ENCODE data around the gene HSP90AA1. TPM values are rescaled to one million over a fixed set of nuclear protein-coding genes. Genes with fewer than 3 reads are reported as not detected.
"Not testable (repeated sequence)": the region's sequence is repeated elsewhere in the genome, so short reads cannot be mapped to it uniquely, and the experiment has no call there.

HSP90AA1 gene
- total RNA-seq, 4 donors from 2014 or later, result 185 to 396 (median 265) TPM

DNA sequence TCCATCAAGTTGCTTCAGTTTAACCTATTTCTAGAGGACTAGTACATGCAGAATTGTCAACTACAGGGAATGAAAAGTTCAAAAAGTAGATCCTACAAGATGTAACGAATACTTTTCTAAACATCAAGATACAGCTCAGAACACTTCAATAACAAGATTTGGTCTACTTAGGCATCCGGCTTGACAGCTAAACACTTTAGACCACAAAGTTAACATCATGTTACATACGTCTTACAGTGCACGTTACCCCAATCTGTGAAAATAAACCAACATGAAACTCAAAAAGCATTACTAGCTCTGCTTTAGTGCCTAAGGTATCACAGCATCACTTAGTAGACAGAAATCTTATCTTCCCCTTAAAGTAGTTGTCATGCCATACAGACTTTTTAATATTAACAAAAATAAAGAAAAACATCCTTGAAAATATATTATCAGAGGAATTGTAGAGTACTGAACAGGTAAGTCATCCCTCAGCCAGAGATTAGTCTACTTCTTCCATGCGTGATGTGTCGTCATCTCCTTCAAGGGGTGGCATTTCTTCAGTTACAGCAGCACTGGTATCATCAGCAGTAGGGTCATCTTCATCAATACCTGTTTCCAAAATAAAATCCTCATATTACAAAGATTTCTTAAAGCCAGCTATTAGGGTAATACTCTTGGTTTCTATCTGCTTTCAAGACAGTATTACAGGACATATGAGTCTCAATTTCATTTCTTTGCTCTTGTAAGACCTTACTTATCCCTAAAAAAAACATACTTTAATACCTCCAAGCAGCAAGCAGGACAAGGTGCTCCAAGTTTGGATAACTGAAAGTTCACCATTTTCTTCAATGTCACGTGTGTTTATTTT is 5.4 kb downstream of the HSP90AA1 start:
- 86 to 87% methylated on average over 7 of the region's 7 CpGs for WGBS, 2 donors
- Histone ChIP-seq H3K4me1 (peaks cover 0 to 42% (median 30%) of the 10 kb centered on the region in 4 donors), H3K36me3 (peaks cover 0 to 87% (median 36%) of the 10 kb centered on the region in 3 donors), H3K9me3 (no peaks in the 10 kb centered on the region), H3K27ac (no peak overlapping the region), H3K27me3 (no peaks in the 10 kb centered on the region), H3K4me3 (no peak overlapping the region)
- DNase-seq (ENCODE audit: low spot score in 2 of 2), result no peak
- TF ChIP-seq POLR2A (IDR thresholded peaks at IDR 0.05), result no peak
- TF ChIP-seq EP300 (IDR thresholded peaks at IDR 0.05), result no peak
- TF ChIP-seq, protein P1, sequence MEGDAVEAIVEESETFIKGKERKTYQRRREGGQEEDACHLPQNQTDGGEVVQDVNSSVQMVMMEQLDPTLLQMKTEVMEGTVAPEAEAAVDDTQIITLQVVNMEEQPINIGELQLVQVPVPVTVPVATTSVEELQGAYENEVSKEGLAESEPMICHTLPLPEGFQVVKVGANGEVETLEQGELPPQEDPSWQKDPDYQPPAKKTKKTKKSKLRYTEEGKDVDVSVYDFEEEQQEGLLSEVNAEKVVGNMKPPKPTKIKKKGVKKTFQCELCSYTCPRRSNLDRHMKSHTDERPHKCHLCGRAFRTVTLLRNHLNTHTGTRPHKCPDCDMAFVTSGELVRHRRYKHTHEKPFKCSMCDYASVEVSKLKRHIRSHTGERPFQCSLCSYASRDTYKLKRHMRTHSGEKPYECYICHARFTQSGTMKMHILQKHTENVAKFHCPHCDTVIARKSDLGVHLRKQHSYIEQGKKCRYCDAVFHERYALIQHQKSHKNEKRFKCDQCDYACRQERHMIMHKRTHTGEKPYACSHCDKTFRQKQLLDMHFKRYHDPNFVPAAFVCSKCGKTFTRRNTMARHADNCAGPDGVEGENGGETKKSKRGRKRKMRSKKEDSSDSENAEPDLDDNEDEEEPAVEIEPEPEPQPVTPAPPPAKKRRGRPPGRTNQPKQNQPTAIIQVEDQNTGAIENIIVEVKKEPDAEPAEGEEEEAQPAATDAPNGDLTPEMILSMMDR (IDR thresholded peaks at IDR 0.05), result no peak

DNA sequence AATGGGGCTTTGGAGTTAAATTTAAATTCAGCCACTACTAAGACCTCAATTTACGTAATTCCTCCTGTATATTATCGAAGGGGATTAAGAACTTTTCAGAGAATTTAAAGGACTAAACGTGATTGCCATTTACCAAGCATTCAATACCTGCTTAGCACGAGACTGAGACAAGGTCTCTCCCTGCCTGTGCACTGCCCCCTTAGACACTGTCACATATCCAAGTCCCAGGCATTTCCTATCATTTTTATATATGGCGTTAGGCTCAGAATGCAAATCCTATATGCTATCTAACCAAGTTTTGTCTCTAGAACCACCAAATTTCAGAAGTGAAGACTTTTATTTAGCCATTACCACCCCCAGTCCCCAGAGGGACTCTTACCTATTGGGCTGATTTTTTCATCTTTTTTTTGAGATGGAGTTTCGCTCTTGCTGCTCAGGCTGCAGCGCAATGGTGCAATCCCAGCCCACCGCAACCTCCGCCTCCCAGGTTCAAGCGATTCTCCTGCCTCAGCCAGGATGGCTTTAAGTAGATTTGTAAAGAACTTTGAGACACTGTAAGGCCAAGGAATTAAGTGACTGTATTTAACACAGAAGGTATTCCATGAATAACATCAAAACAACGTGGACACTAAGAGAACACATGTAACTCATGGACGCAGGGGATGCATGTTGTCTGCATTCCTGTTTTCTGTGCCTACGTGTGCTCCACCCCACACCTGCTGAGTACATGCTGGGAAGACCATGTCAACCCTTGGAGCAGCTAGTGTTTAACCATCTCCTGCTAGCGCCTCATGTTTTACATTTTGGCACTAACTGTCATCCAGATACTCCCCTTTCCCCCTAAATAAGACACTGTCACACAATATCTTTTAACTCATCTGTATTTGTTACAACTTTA is 6.4 kb downstream of the HSP90AA1 start:
- no peaks in the 10 kb centered on the region for H3K27me3 ChIP-seq
- TF ChIP-seq EP300 (IDR thresholded peaks at IDR 0.05), result no peak
- no peak for TF ChIP-seq POLR2A (IDR thresholded peaks at IDR 0.05)
- TF ChIP-seq, protein P1 (IDR thresholded peaks at IDR 0.05), result no peak
- no peaks in the 10 kb centered on the region for H3K9me3 ChIP-seq
- DNase-seq (ENCODE audit: low spot score in 2 of 2), result no peak
- H3K4me3 ChIP-seq, result no peak overlapping the region
- H3K4me1 ChIP-seq, result peaks cover 0 to 36% (median 26%) of the 10 kb centered on the region in 4 donors
- WGBS, 2 donors, result 77 to 78% methylated on average over 14 of the region's 14 CpGs
- H3K36me3 ChIP-seq, result peaks cover 0 to 89% (median 36%) of the 10 kb centered on the region in 3 donors
- H3K27ac ChIP-seq, result no peak overlapping the region

DNA sequence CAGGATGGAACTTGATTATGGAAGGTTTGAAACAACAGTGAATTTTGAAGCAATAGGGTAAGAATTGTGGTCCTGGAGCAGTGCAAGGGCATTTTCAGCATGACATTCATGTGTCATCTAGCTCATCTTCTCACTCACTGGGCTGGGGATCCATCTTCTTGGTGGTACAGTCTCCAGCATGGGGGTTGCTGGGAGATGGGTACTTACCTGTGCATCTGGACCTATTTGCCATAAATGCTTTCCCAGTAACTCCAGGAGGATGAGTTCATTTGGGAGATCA is 7.2 kb downstream of the HSP90AA1 start:
- Histone ChIP-seq H3K27me3 (no peaks in the 10 kb centered on the region), H3K9me3 (no peaks in the 10 kb centered on the region), H3K27ac (no peak overlapping the region), H3K4me3 (no peak overlapping the region), H3K4me1 (peaks cover 0 to 28% (median 18%) of the 10 kb centered on the region in 4 donors), H3K36me3 (peaks cover 0 to 81% (median 33%) of the 10 kb centered on the region in 3 donors)
- DNase-seq (ENCODE audit: low spot score in 2 of 2), result no peak
- TF ChIP-seq, protein P1 (IDR thresholded peaks at IDR 0.05), result no peak
- TF ChIP-seq EP300 (IDR thresholded peaks at IDR 0.05) (no peak), POLR2A (IDR thresholded peaks at IDR 0.05) (no peak)

DNA sequence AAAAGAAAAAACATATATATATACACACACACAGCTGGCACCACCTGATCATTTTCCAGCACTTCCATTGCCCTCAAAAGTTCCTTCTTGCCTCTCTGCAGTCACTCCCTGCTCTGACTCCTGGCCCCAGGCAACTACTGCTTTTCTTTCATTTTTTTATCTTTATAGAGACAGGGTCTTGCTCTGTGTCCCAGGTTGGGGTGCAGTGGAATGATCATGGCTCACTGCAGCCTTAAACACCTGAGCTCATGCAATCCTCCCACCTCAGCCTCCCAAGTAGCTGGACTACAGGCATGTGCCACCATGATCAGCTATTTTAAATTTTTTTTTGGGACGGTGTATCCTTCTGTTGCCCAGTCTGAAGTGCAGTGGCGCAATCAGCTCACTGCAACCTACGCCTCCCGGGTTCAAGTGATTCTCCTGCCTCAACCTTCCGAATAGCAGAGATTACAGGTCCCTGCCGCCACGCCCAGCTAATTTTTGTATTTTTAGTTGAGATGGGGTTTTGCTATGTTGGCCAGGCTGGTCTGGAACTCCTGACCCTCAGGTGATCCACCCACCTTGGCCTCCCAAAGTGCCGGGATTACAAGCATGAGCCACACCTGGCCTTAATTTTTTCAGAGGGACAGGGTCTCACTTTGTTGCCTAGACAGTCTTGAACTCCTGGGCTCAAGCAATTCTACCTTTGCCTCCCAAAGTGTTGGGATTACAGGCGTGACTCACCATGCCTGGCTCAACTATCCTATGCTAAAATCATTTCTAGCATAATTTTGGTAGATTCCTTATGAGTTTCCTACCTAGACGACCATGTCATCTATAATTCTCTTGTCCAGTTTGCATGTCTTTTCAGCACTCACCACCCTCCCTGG is 7.8 kb downstream of the HSP90AA1 start:
- Histone ChIP-seq H3K27ac (no peak overlapping the region), H3K4me1 (peaks cover 0 to 22% (median 14%) of the 10 kb centered on the region in 4 donors), H3K27me3 (no peaks in the 10 kb centered on the region), H3K4me3 (no peak overlapping the region), H3K36me3 (peaks cover 0 to 75% (median 27%) of the 10 kb centered on the region in 3 donors), H3K9me3 (no peaks in the 10 kb centered on the region)
- no peak for DNase-seq (ENCODE audit: low spot score in 2 of 2)
- TF ChIP-seq EP300 (IDR thresholded peaks at IDR 0.05) (no peak), POLR2A (IDR thresholded peaks at IDR 0.05) (no peak)
- TF ChIP-seq, protein P1 (IDR thresholded peaks at IDR 0.05), result no peak
- WGBS, 2 donors, result 91 to 94% methylated on average over 10 of the region's 10 CpGs

DNA sequence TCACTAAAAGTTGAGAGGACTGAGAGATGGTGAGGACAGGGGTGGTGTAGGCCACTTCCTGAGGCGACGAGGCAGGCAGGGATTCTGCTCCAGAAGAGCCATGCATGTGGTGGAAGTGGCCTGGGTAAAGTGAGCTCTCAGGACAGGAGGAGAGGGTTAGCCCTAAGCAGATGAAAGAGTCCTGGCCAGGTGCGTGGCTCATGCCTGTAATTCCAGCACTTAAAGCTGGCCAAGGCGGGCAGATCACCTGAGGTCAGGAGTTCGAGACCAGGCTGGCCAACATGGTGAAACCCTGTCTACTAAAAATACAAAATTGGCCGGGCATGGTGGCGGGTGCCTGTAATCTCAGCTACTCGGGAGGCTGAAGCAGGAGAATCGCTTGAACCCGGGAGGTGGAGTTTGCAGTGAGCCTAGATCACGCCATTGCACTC is 8.5 kb downstream of the HSP90AA1 start:
- H3K36me3 ChIP-seq, result peaks cover 0 to 69% (median 20%) of the 10 kb centered on the region in 3 donors
- DNase-seq (ENCODE audit: low spot score in 2 of 2); H3K27me3 ChIP-seq; H3K9me3 ChIP-seq; H3K4me3 ChIP-seq; H3K27ac ChIP-seq: not testable (repeated sequence)
- 94 to 98% methylated on average over 11 of the region's 11 CpGs for WGBS, 2 donors
- H3K4me1 ChIP-seq, result peaks cover 0 to 16% (median 7%) of the 10 kb centered on the region in 4 donors
